NCI-H748 (cell line): Measurements from ENCODE around the gene KRT86.
"Not testable (repeated sequence)": the region's sequence is repeated elsewhere in the genome, so short reads cannot be mapped to it uniquely, and the experiment has no call there.

Experiments used
- DNase-seq: peaks from one replicate; lab custom pipeline; 2025; ENCODE audit not compliant: unreplicated experiment; lab: John Stamatoyannopoulos, UW

Gene KRT86

GRCh38 chr12:52333321-52333720 is 58.9 kb downstream of the KRT86 start:
- DNase-seq: no peak

DNA sequence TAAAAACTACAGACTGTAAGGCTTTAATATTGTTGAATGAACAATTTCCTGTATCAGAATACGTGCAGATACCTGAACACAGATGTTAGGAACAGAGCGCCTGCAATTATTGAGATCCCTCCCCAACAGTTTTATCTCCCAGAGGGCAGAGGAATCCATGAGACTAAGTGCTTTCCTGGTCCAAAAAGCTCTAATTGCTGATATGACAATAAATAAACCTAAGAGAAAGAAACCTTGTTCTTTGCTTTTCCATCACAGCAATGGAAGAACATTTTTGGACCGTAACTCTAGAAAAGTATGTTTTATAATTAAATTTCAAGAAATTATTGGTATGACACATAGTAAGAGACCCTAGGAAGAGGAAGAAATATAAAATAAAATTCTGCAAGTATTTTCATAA is 59.7 kb downstream of the KRT86 start:
- DNase-seq: no peak

DNA sequence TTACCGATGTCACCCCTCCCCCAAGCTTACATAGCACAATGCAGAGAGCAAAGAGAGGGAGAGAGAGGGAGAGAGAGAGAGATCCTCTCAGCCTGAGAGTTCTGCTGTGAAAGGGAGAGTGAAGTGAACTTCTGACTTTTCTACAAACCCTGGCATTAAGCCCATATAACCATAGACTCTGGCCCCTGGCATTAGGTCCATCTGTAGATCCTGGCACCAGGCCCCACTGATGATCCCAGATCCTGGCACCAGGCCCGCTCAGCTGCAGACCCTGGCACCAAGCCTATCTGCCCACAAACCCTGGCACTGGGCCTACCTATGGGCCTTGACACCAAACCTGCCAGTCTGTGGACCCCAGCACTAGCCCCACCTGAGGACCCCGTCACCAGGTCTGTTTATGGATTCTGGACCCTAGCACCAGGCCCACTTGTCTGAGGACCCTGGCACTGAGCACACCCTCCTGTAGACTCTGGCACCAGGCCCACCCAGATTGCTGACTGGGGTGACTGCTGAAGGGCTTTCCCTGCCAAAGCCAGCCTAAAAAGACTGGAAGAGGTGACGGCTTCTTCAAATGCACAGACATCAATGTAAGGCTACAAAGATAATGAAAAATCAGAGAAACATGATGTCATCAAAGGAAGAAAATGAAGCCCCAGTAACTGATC is 61.3 kb downstream of the KRT86 start:
- no peak for DNase-seq

DNA sequence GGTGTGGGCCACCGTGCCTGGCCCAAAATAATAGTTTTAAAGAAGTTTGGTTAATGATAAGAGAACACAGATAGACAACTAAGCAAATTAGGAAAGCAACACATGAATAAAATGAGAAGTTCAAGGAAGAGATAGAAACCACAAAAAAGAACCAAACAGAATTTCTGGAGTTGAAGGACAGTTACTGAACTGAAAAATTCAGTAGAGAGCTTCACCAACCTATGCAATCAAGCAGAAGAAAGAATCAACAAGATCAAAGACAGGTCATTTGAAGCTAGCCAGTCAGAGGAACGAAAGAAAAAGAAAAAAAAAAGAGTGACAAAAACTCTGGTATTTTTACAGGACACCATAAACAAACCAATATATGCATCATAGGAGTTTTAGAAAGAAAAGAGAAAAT is 62.2 kb downstream of the KRT86 start:
- DNase-seq: no peak

DNA sequence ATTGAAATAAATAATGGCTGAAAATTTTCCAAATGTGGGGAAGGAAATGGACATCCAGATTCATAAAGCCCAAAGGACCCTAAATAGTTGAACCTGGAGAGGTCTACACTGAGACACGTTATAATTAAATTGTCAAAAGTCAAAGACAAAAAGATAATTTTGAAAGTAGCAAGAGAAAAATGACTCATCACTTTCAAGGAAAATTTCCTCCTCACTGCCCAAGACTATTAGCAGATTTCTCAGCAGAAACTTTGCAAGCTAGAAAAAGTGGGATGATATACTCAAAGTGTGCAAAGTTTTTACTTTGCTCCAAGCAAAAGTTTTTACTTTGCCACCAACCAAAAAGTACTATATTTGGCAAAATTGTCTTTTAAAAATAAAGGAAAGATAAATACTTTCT is 62.6 kb downstream of the KRT86 start:
- DNase-seq: no peak

- no peak for DNase-seq
Measured at GRCh38 chr12:52338241-52338960, 64.0 kb downstream of the KRT86 start.

DNA sequence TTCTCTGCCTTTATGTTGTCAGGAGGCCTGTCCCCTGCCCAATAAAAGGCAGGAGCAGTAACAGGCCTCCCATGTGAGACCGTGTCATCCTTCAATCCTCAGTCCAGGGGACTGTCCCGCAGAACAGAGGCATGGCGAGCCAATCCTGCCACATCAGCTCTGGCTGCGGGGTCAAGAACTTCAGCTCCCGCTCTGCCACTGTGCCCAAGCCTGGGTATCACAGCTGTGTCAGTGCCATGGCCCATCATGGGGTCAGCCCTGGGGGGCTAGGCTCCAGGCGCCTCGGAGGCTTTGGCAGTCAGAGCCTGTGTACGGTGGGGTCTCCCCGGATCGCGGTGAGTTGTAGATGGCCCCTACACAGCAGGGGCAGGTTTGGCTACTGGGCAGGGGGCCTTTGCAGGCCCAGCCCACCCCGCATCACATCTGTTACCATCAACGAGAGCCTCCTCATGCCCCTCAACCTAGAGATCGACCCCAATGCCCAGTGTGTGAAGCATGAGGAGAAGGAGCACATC is 66.7 kb downstream of the KRT86 start:
- no peak for DNase-seq

DNA sequence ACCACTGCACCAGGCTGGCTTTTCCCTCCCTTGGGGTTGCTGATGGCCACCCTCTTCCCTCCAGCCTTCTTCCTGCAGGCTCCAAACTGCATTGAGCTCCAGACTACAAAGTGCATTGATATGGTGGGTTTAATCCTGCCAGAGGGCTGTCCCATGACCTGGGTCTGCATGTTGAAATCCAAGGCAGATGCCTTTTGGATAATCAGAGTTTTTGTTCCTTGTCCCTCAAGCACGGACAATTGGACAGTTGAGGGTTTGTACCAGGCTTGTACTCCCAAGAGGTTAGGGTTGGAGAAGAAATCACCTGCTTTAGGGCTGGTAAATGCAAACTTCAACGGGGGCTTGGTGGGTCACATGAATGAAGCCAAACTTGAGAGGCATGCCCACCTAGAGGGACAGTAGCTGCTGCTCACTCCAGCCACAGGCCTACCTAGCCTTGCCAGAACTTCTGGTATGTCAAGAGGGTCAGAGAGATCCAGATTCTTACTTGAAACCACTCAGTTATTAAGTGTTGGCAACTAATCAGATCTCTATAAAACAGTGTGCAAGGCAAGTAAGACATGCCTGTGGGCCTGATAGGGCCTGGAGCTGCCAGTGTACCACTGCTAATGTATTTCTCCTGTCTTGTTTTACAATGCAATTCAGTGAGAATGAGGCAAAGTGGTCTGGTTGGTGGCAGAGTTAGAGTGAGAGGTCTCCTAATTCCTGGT is 68.5 kb downstream of the KRT86 start:
- DNase-seq: no peak

GRCh38 chr12:52343550-52343949 is 69.1 kb downstream of the KRT86 start:
- no peak for DNase-seq

DNA sequence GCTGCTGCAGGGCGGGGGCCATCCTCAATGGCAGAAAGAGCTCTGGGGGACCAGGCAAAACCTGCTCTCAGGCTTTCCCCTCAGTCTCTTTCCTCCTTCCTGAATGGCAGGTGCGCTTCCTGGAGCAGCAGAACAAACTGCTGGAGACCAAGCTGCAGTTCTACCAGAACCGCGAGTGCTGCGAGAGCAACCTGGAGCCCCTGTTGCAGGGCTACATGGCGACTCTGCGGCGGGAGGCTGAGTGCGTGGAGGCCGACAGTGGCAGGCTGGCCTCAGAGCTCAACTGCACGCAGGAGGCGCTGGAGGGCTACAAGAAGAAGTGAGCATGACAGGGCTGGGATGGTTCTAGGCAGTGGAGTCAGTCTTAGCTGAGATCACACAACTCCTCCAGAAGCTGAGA is 69.7 kb downstream of the KRT86 start:
- DNase-seq: no peak

GRCh38 chr12:52345041-52345440 is 70.6 kb downstream of the KRT86 start:
- DNase-seq: not testable (repeated sequence)

DNA sequence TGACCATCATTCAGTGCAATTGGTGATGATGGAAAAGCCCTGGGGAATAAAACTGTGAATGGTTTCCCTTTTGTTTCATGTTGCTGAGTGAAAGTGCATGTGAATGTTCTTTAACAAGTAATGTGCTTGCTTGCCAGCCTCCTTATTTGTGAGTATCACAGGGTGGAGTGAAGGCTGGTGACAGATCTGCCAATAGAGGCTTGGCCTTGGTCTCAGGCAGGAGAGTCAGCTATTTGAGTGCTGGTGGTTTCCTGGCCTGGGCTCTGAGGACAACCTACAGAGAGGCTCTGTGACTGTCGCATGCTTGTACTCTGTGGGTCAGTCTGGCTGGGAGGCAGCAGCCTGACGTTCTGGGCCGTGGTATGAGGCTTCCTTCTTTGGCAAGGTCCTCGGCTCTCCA is 72.1 kb downstream of the KRT86 start:
- no peak for DNase-seq

- DNase-seq: no peak
Measured at GRCh38 chr12:52347016-52347415, 72.6 kb downstream of the KRT86 start.

- no peak for DNase-seq
Measured at GRCh38 chr12:52347551-52348510, 73.4 kb downstream of the KRT86 start.

GRCh38 chr12:52349196-52349595 is 74.8 kb downstream of the KRT86 start:
- no peak for DNase-seq

DNA sequence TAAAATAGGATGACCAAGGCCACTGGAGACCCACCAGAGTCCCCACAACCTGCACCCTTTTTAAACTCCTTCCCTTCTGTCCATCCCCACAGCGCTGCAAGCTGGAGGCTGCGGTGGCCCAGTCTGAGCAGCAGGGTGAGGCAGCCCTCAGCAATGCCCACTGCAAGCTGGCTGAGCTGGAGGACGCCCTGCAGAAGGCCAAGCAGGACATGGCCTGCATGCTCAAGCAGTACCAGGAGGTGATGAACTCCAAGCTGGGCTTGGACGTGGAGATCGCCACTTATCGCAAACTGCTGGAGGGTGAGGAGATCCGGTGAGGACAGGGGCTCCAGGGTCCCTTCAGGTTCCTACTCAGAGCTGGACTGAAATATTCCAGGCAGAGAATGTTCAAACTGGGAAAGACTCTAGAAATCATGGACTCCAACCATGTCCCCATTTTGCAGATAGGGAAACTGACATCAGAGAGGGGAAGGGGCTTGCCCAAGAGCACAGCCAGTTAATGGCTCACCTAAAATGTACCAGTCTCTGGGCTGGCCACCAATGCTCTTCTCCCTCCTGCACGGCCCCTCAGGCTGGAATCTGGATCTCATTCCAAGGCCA is 75.7 kb downstream of the KRT86 start:
- no peak for DNase-seq

- no peak for DNase-seq
Measured at GRCh38 chr12:52350786-52351185, 76.3 kb downstream of the KRT86 start.

GRCh38 chr12:52351196-52352059 is 77.0 kb downstream of the KRT86 start:
- no peak for DNase-seq

- DNase-seq: no peak
Measured at GRCh38 chr12:52352951-52353350, 78.5 kb downstream of the KRT86 start.
